CD4-positive, alpha-beta T cell (primary cell): ENCODE data around the gene ABHD14A. TPM values are rescaled to one million over a fixed set of nuclear protein-coding genes. Genes with fewer than 3 reads are reported as not detected.

Source experiments
- ATAC-seq: fragments of 200-7000 bp; cut with Tn5 transposase; one replicate; pipeline ENCODE4 v1.10.0; 2022; ENCODE audit warnings: mild to moderate bottlenecking; ENCODE audit not compliant: poor library complexity
- CTCF ChIA-PET: fragments of 350-600 bp; sonication (Branson Sonifier 250); formaldehyde crosslinking; loops from one replicate; lab custom pipeline; 2021; ENCODE audit warnings: antibody characterized with exemption, inconsistent platforms; lab: Charles Lee
- POLR2A ChIA-PET: fragments of 350-600 bp; sonication (Branson Sonifier 250); formaldehyde crosslinking; loops from one replicate; lab custom pipeline; 2021; ENCODE audit warnings: antibody characterized with exemption, inconsistent platforms; lab: Charles Lee
- DNase-seq, 14 experiments: peaks; one replicate each; pipeline ENCODE4 v3.0.0-alpha.2; 2013 to 2020; ENCODE audit warnings: mixed read lengths in 2 of 14
- H3K27ac ChIP-seq, 2 donors: one replicate each; pipeline versions ENCODE4 v1.5.1 to v1.7.0; 2013; ENCODE audit warnings: low read length in 2 of 2, low read depth in 1 of 2, mild to moderate bottlenecking in 1 of 2
- H3K27me3 ChIP-seq, 2 experiments: 1 replicate in 1 of 2; 2 replicates in 1 of 2; pipeline versions ENCODE4 v1.6.1 to v1.7.0; 2013; ENCODE audit warnings: low read length in 2 of 2, control low read depth in 1 of 2, mild to moderate bottlenecking in 1 of 2, moderate library complexity in 1 of 2; ENCODE audit not compliant: insufficient read depth in 2 of 2, control insufficient read depth in 1 of 2
- H3K36me3 ChIP-seq: one replicate; pipeline ENCODE4 v1.6.1; 2013; ENCODE audit warnings: low read length, control low read depth; ENCODE audit not compliant: insufficient read depth
- H3K4me1 ChIP-seq: one replicate; pipeline ENCODE4 v1.6.1; 2013; ENCODE audit warnings: low read length, control low read depth; ENCODE audit not compliant: insufficient read depth
- H3K4me3 ChIP-seq: one replicate; pipeline ENCODE4 v1.5.1; 2013; ENCODE audit warnings: mild to moderate bottlenecking, low read length, moderate library complexity
- H3K9me3 ChIP-seq, 2 experiments: 1 replicate in 1 of 2; 2 replicates in 1 of 2; pipeline versions ENCODE4 v1.6.1 to v1.7.0; 2013; ENCODE audit warnings: low read length in 2 of 2, mild to moderate bottlenecking in 2 of 2, control low read depth in 1 of 2, moderate library complexity in 1 of 2; ENCODE audit not compliant: control insufficient read depth in 1 of 2, insufficient read depth in 1 of 2
- H3K27ac Mint-ChIP-seq: one replicate; pipeline ENCODE4 v1.8.0; 2020; ENCODE audit warnings: mixed read lengths
- H3K27me3 Mint-ChIP-seq: one replicate; pipeline ENCODE4 v1.8.0; 2021; ENCODE audit warnings: mixed read lengths
- H3K36me3 Mint-ChIP-seq: one replicate; pipeline ENCODE4 v1.8.0; 2021; ENCODE audit warnings: low read depth, mixed read lengths
- H3K4me1 Mint-ChIP-seq: one replicate; pipeline ENCODE4 v1.8.0; 2021; ENCODE audit warnings: low read depth, mixed read lengths
- H3K4me3 Mint-ChIP-seq: one replicate; pipeline ENCODE4 v1.8.0; 2020; ENCODE audit warnings: mild to moderate bottlenecking, mixed read lengths
- H3K9me3 Mint-ChIP-seq: one replicate; pipeline ENCODE4 v1.8.0; 2020; ENCODE audit warnings: mixed read lengths
- CTCF ChIP-seq: fragments of 200-600 bp; IDR thresholded peaks from one replicate; pipeline ENCODE4 v1.8.0; 2022; ENCODE audit warnings: antibody characterized with exemption, mild to moderate bottlenecking
- intact Hi-C, 2 experiments: fragments of 100-400 bp; cut with DNase I in 1 of 2; cut with micrococcal nuclease in 1 of 2; formaldehyde crosslinking; loops; one replicate each; pipeline versions ENCODE4 v1.15.1 to v1.9.0; 2023 to 2025; cut with DNase I, micrococcal nuclease
- total RNA-seq, 174 experiments: library from RNA in 2 of 174; stranded (reverse) in 2 of 174; gene quantifications; one replicate each; pipeline ENCODE4 v1.2.3 and lab custom pipeline; 2021 to 2026

Gene ABHD14A
- total RNA-seq, 2 experiments from 2014 or later: 9.5 to 10.6 TPM

GRCh38 chr3:51942603-51943450 lies 32.0 kb upstream of the ABHD14A start:
- H3K36me3 Mint-ChIP-seq: peaks cover 32% of the 10 kb centered on the region
- TF ChIP-seq CTCF: no peak
- H3K27ac Mint-ChIP-seq: peak overlapping the region; percentile 81
- peak overlapping the region; percentile 39 to 71 for H3K27ac ChIP-seq
- H3K9me3 Mint-ChIP-seq: no peaks in the 10 kb centered on the region
- no peaks in the 10 kb centered on the region for H3K27me3 ChIP-seq
- H3K4me1 Mint-ChIP-seq: peaks cover 36% of the 10 kb centered on the region
- no peaks in the 10 kb centered on the region for H3K27me3 Mint-ChIP-seq
- peaks cover 15% of the 10 kb centered on the region for H3K36me3 ChIP-seq
- H3K4me1 ChIP-seq: peaks cover 32% of the 10 kb centered on the region
- H3K4me3 ChIP-seq: peak overlapping the region; percentile 89
- CTCF ChIA-PET: interaction anchor here (1.6 to 2.5 kb wide), 5 partner anchors 31 to 181 kb away, joined by 5 to 18 read pairs (median 7); partner anchors contain the start of genes ABHD14B, ACY1 and RPL29
- no peaks in the 10 kb centered on the region for H3K9me3 ChIP-seq
- POLR2A ChIA-PET: interaction anchor here (0.6 to 3.4 kb wide), 9 partner anchors 25 to 199 kb away, joined by 3 to 35 read pairs (median 6); partner anchors contain the start of genes ABHD14B, ACY1, PCBP4 and RPL29
- intact Hi-C loops: loop anchor here (1.0 to 10.0 kb wide), 9 partner anchors 31 to 558 kb away; partner anchors contain the start of genes ABHD14B (in 2 of the 2), RPL29 (in 2 of the 2), DCAF1 (in 1 of the 2) and DUSP7 (in 1 of the 2)
- DNase-seq: peak; percentile 20 to 75 (median 42)
- ATAC-seq: no peak
- peak overlapping the region; percentile 95 for H3K4me3 Mint-ChIP-seq

- intact Hi-C loops: loop anchor here (2.0 to 10.0 kb wide), 5 partner anchors 113 to 559 kb away; partner anchors contain the start of genes DCAF1 (in 1 of the 2), DUSP7 (in 1 of the 2) and MANF (in 1 of the 2)
- CTCF ChIA-PET: interaction anchor here (2.2 to 2.5 kb wide), 4 partner anchors 30 to 52 kb away, joined by 7 to 18 read pairs (median 12); partner anchors contain the start of genes ABHD14A, ABHD14B, ACY1 and RPL29
- DNase-seq (no peak), ATAC-seq (no peak)
- POLR2A ChIA-PET: interaction anchor here (1.6 to 3.4 kb wide), 5 partner anchors 24 to 51 kb away, joined by 6 to 35 read pairs (median 13); partner anchors contain the start of genes ABHD14B, ACY1, PCBP4 and RPL29
- Histone ChIP-seq H3K4me1 (peaks cover 32% of the 10 kb centered on the region), H3K36me3 (peaks cover 6% of the 10 kb centered on the region), H3K27me3 (no peaks in the 10 kb centered on the region), H3K4me3 (peak overlapping the region; percentile 89), H3K27ac (no peak overlapping the region), H3K9me3 (no peaks in the 10 kb centered on the region)
- H3K4me3 Mint-ChIP-seq: peak overlapping the region; percentile 56
- H3K9me3 Mint-ChIP-seq: no peaks in the 10 kb centered on the region
- H3K36me3 Mint-ChIP-seq: peaks cover 23% of the 10 kb centered on the region
- TF ChIP-seq CTCF: no peak
- no peak overlapping the region for H3K27ac Mint-ChIP-seq
- no peaks in the 10 kb centered on the region for H3K27me3 Mint-ChIP-seq
- peaks cover 36% of the 10 kb centered on the region for H3K4me1 Mint-ChIP-seq
Measured at GRCh38 chr3:51943451-51944391, 31.1 kb upstream of the ABHD14A start.
